Omental fat pad (tissue), 4 donors: ENCODE results near the gene TPGS2. TPM values are rescaled to one million over a fixed set of nuclear protein-coding genes. Genes with fewer than 3 reads are reported as not detected.

Experiments used
- ATAC-seq: fragments of 150-250 bp; one replicate; pipeline ENCODE4 v1.9.1; 2016; ENCODE audit warnings: mild to moderate bottlenecking, moderate library complexity; ENCODE audit not compliant: low FRiP score
- DNase-seq: peaks from one replicate; pipeline ENCODE4 v3.0.0-alpha.2; 2019; ENCODE audit warnings: low spot score
- total RNA-seq, 4 donors: library from RNA; depleted of rRNA; stranded (reverse); fragments of >200 nt; gene quantifications; one replicate each; pipeline ENCODE4 v1.1.0, GENCODE V29; 2016
- TF ChIP-seq, protein P1 (sequence below), 3 donors: fragments of 450-650 bp; IDR thresholded peaks; one replicate each; pipeline ENCODE4 v1.5.1; 2016 to 2017; ENCODE audit warnings: antibody characterized with exemption in 3 of 3, mild to moderate bottlenecking in 3 of 3, moderate library complexity in 2 of 3

Gene TPGS2
- total RNA-seq, 4 donors from 2014 or later = 66.6 to 134 (median 101) TPM

- no peak for ATAC-seq
- DNase-seq = no peak
- TF ChIP-seq, protein P1, sequence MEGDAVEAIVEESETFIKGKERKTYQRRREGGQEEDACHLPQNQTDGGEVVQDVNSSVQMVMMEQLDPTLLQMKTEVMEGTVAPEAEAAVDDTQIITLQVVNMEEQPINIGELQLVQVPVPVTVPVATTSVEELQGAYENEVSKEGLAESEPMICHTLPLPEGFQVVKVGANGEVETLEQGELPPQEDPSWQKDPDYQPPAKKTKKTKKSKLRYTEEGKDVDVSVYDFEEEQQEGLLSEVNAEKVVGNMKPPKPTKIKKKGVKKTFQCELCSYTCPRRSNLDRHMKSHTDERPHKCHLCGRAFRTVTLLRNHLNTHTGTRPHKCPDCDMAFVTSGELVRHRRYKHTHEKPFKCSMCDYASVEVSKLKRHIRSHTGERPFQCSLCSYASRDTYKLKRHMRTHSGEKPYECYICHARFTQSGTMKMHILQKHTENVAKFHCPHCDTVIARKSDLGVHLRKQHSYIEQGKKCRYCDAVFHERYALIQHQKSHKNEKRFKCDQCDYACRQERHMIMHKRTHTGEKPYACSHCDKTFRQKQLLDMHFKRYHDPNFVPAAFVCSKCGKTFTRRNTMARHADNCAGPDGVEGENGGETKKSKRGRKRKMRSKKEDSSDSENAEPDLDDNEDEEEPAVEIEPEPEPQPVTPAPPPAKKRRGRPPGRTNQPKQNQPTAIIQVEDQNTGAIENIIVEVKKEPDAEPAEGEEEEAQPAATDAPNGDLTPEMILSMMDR (IDR thresholded peaks at IDR 0.05) = no peak
Measured at GRCh38 chr18:36851202-36851590, 22.4 kb upstream of the TPGS2 start.

DNA sequence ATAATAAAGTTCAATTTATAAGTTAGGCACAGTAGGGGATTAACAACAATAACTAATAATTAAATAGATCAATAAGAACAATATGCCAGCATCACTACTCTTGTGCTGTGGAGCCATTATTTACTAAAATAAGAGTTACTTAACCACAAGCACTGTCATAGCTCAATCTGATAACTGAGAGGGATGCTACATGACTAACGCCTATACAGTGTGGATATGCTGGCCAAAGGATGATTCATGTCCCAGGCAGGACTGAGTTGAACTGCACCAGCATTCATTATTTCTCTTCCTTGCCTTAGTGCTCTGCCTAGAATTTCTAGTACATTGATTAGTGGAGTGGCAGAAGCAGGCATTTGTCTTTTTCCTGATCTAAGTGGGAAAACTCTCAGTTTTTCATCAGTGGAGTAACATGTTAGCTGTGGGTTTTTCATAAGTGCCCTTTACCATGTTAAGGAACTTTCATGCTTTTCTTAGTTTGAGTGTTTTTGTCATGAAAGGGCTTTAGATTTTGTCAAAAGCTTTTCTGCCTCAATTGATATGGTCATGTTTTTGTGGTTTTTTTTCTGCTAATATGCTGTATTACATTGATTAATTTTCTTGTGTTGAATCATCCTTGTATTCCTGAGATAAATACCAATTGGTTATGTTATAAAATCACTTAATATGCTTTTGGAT is 21.9 kb upstream of the TPGS2 start:
- no peak for DNase-seq
- TF ChIP-seq, protein P1 (IDR thresholded peaks at IDR 0.05) = no peak
- peak; percentile 80 for ATAC-seq

- DNase-seq = no peak
- ATAC-seq = no peak
- TF ChIP-seq, protein P1 (IDR thresholded peaks at IDR 0.05) = no peak
Measured at GRCh38 chr18:36849288-36850006, 20.6 kb upstream of the TPGS2 start.

- TF ChIP-seq, protein P1 (IDR thresholded peaks at IDR 0.05) = no peak
- no peak for DNase-seq
- no peak for ATAC-seq
Measured at GRCh38 chr18:36848609-36849008, 19.8 kb upstream of the TPGS2 start.

DNA sequence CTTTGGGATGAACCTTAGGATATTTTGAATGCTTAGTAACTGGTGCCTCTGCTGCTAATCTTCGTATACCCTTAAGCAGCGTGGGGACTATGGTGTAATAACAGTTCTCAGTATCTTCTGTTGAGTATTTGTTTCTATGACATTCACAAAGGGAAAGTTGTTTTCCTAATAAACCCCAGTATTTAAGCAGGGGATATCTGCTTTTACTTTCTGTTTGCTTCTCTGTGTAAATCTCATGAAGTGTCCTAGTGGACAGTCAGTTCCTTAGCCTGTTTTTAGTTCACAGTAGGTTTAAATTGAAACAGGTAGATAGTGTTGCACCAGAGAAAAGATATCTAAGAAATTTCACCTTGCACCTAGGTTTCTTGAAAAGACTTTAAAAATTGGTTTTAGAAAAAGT is 15.0 kb upstream of the TPGS2 start:
- no peak for ATAC-seq
- TF ChIP-seq, protein P1 (IDR thresholded peaks at IDR 0.05) = no peak

DNA sequence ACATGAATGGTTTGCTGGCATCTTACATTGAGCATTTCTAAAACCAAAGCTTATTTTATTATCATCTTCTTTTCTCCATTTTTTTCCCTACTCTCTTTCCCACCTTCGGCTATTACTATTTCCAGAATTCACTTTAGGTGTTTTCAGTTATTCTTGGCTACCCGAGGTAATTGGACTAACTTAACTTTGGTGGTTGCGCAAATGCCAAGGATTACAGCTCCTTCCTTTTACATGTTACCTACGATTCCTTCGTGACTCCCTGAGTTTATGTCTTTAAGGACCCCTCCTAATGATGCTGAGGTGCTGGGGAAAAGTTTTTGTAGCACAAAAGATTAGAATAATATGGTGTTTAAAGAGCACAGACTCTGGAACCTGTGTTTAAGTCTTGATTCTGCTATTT is 14.4 kb upstream of the TPGS2 start:
- ATAC-seq (no peak), DNase-seq (no peak)
- TF ChIP-seq, protein P1 (IDR thresholded peaks at IDR 0.05) = no peak

More for the DNA sequence above, 15.0 kb upstream of the TPGS2 start:
- DNase-seq = no peak

DNA sequence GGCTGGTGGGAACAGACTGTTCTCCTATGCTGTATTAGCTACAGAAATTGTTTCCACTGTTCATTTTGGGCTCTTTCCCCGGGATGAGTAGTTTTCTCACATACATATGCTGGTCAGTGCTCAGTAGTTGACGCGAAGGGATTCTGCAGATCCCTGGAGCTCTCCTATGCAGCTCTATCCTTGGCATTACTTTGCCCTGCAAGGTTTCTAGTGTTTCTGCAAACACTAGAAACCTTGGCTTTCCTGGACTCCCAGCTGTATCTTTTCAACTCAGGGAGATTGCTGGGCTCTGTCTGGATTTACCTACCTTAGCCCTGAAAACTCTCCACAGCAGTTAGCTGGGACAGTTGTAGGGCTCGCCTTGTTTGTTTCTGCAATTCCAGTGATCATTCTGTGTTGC is 11.0 kb upstream of the TPGS2 start:
- TF ChIP-seq, protein P1 (IDR thresholded peaks at IDR 0.05) = no peak
- no peak for ATAC-seq
- DNase-seq = no peak
